H9 (cell line): Measurements from ENCODE around the gene KIF26B. TPM values are rescaled to one million over a fixed set of nuclear protein-coding genes. Genes with fewer than 3 reads are reported as not detected.

ENCODE experiments used
- DNase-seq: peaks from one replicate; pipeline ENCODE4 v3.0.0-alpha.2; 2017
- H2AFZ ChIP-seq: one replicate; pipeline ENCODE4 v1.6.1; 2013; ENCODE audit warnings: mild to moderate bottlenecking, low read length, control low read depth, moderate library complexity
- H2AK5ac ChIP-seq: 2 replicates; pipeline ENCODE4 v1.6.1; 2013; ENCODE audit warnings: low read length, control low read depth, mixed read lengths; ENCODE audit not compliant: insufficient read length
- H2BK120ac ChIP-seq: one replicate; pipeline ENCODE4 v1.6.1; 2013; ENCODE audit warnings: low read depth, mild to moderate bottlenecking, low read length, control low read depth, inconsistent platforms; ENCODE audit not compliant: poor library complexity, severe bottlenecking
- H2BK12ac ChIP-seq: 2 replicates; pipeline ENCODE4 v1.6.1; 2013; ENCODE audit warnings: low read length, control low read depth, mixed read lengths, low read depth; ENCODE audit not compliant: insufficient read length
- H2BK15ac ChIP-seq: 2 replicates; pipeline ENCODE4 v1.6.1; 2013; ENCODE audit warnings: low read depth, low read length, control low read depth
- H2BK20ac ChIP-seq: one replicate; pipeline ENCODE4 v1.6.1; 2013; ENCODE audit warnings: low read depth, mild to moderate bottlenecking, low read length, control low read depth, inconsistent platforms; ENCODE audit not compliant: poor library complexity, severe bottlenecking
- H2BK5ac ChIP-seq: 2 replicates; pipeline ENCODE4 v1.6.1; 2013; ENCODE audit warnings: low read length, control low read depth, mixed read lengths; ENCODE audit not compliant: insufficient read length
- H3K14ac ChIP-seq: 2 replicates; pipeline ENCODE4 v1.6.1; 2013; ENCODE audit warnings: low read length, control low read depth; ENCODE audit not compliant: insufficient read depth
- H3K18ac ChIP-seq: 2 replicates; pipeline ENCODE4 v1.6.1; 2013; ENCODE audit warnings: low read depth, mild to moderate bottlenecking, mixed read lengths, low read length, control low read depth; ENCODE audit not compliant: insufficient read length
- H3K23ac ChIP-seq: 2 replicates; pipeline ENCODE4 v1.6.1; 2013; ENCODE audit warnings: low read length, control low read depth, mixed read lengths, low read depth; ENCODE audit not compliant: insufficient read length
- H3K23me2 ChIP-seq: 2 replicates; pipeline ENCODE4 v1.6.1; 2013; ENCODE audit warnings: low read depth, mild to moderate bottlenecking, mixed read lengths, low read length, control low read depth; ENCODE audit not compliant: insufficient read length, poor library complexity, severe bottlenecking
- H3K27ac ChIP-seq: 2 replicates; pipeline ENCODE4 v1.5.1; 2013; ENCODE audit warnings: low read length, control low read depth, mixed read lengths, low read depth; ENCODE audit not compliant: insufficient read length
- H3K27me3 ChIP-seq: 2 replicates; pipeline ENCODE4 v1.6.1; 2013; ENCODE audit warnings: low read length, control low read depth, inconsistent platforms; ENCODE audit not compliant: insufficient read depth
- H3K4ac ChIP-seq: 2 replicates; pipeline ENCODE4 v1.6.1; 2013; ENCODE audit warnings: low read depth, mild to moderate bottlenecking, control low read depth, inconsistent platforms, low read length, moderate library complexity
- H3K4me1 ChIP-seq: 2 replicates; pipeline ENCODE4 v1.6.1; 2013; ENCODE audit warnings: low read length, control low read depth, inconsistent platforms; ENCODE audit not compliant: insufficient read depth
- H3K4me2 ChIP-seq: 2 replicates; pipeline ENCODE4 v1.6.1; 2013; ENCODE audit warnings: low read length, control low read depth, mixed read lengths; ENCODE audit not compliant: insufficient read length, insufficient read depth
- H3K56ac ChIP-seq: 2 replicates; pipeline ENCODE4 v1.6.1; 2013; ENCODE audit warnings: low read depth, mild to moderate bottlenecking, mixed read lengths, low read length, control low read depth; ENCODE audit not compliant: insufficient read length
- H3K79me1 ChIP-seq: 2 replicates; pipeline ENCODE4 v1.6.1; 2013; ENCODE audit warnings: low read depth, mild to moderate bottlenecking, moderate library complexity, low read length, control low read depth, inconsistent platforms; ENCODE audit not compliant: insufficient read depth, poor library complexity, severe bottlenecking
- H3K79me2 ChIP-seq: 2 replicates; pipeline ENCODE4 v1.6.1; 2013; ENCODE audit warnings: low read length, control low read depth, inconsistent platforms; ENCODE audit not compliant: insufficient read depth
- H3K9ac ChIP-seq: 2 replicates; pipeline ENCODE4 v1.6.1; 2013; ENCODE audit warnings: low read length, control low read depth, mixed read lengths; ENCODE audit not compliant: insufficient read length; ENCODE audit errors: extremely low read depth
- H3K9me3 ChIP-seq: one replicate; pipeline ENCODE4 v1.6.1; 2013; ENCODE audit warnings: low read depth, low read length, inconsistent platforms; ENCODE audit not compliant: control insufficient read depth
- H3T11ph ChIP-seq: one replicate; pipeline ENCODE4 v1.6.1; 2013; ENCODE audit warnings: mild to moderate bottlenecking, low read length, control low read depth, inconsistent platforms
- H4K20me1 ChIP-seq: one replicate; pipeline ENCODE4 v1.6.1; 2013; ENCODE audit not compliant: control insufficient read depth, insufficient read length, insufficient read depth
- H4K5ac ChIP-seq: 2 replicates; pipeline ENCODE4 v1.6.1; 2013; ENCODE audit warnings: low read depth, mild to moderate bottlenecking, mixed read lengths, low read length, control low read depth; ENCODE audit not compliant: insufficient read length
- H4K8ac ChIP-seq: replicated peaks from 2 replicates; pipeline ENCODE4 v1.6.1; 2013; ENCODE audit warnings: low read length, control low read depth, mixed read lengths, low read depth; ENCODE audit not compliant: insufficient read length
- H4K91ac ChIP-seq: 2 replicates; pipeline ENCODE4 v1.6.1; 2013; ENCODE audit warnings: low read depth, mild to moderate bottlenecking, moderate library complexity, mixed read lengths, low read length, control low read depth; ENCODE audit not compliant: insufficient read length
- H3K27ac Mint-ChIP-seq, 3 experiments: 2 replicates in 2 of 3; 3 replicates in 1 of 3; pipeline ENCODE4 v1.8.0; 2020 to 2021; ENCODE audit warnings: mixed read lengths in 3 of 3, mild to moderate bottlenecking in 1 of 3, moderate library complexity in 1 of 3
- H3K27me3 Mint-ChIP-seq: 2 replicates; pipeline ENCODE4 v1.8.0; 2021; ENCODE audit warnings: low read depth, mild to moderate bottlenecking, moderate library complexity, mixed read lengths
- H3K36me3 Mint-ChIP-seq, 3 experiments: 2 replicates in 2 of 3; 3 replicates in 1 of 3; pipeline ENCODE4 v1.8.0; 2020 to 2021; ENCODE audit warnings: low read depth in 3 of 3, mixed read lengths in 3 of 3; ENCODE audit not compliant: insufficient read depth in 1 of 3
- H3K4me1 Mint-ChIP-seq, 2 experiments: 2 replicates each; pipeline ENCODE4 v1.8.0; 2020; ENCODE audit warnings: mixed read lengths in 2 of 2
- H3K4me3 Mint-ChIP-seq, 2 experiments: 2 replicates in 1 of 2; 3 replicates in 1 of 2; pipeline ENCODE4 v1.8.0; 2020 to 2021; ENCODE audit warnings: mild to moderate bottlenecking in 2 of 2, mixed read lengths in 2 of 2, moderate library complexity in 1 of 2
- H3K9me3 Mint-ChIP-seq, 2 experiments: 2 replicates in 1 of 2; 3 replicates in 1 of 2; pipeline ENCODE4 v1.8.0; 2020; ENCODE audit warnings: mild to moderate bottlenecking in 2 of 2, mixed read lengths in 2 of 2, moderate library complexity in 1 of 2
- WGBS: extraction: QIAGEN DNeasy Blood & Tissue Kit; methylation state at CpG from one replicate; pipeline ENCODE4 v1.1.7; 2013; ENCODE audit warnings: missing lambda C conversion rate, low lambda C conversion rate, mixed read lengths; ENCODE audit not compliant: insufficient read length; ENCODE audit errors: extremely low coverage; 5-methylcytosine and 5-hydroxymethylcytosine counted together
- total RNA-seq: library from RNA; stranded (reverse); gene quantifications from 2 replicates; pipeline ENCODE4 v1.2.1, GENCODE V29; 2021
- TF ChIP-seq, protein P1 (sequence below): fragments of 200-600 bp; sonication (generic); conservative IDR thresholded peaks from 3 replicates; pipeline ENCODE4 v1.8.0; 2021; ENCODE audit warnings: antibody characterized with exemption, mild to moderate bottlenecking

The KIF26B gene
- total RNA-seq, 1 experiment from 2014 or later = 0.13 TPM

- DNase-seq = no peak
- Histone ChIP-seq H3K4me2 (no peak overlapping the region), H3K56ac (no peak overlapping the region), H3K27me3 (no peaks in the 10 kb centered on the region), H4K8ac (no peak overlapping the region), H3K23ac (no peak overlapping the region), H2AK5ac (no peak overlapping the region), H3K18ac (no peak overlapping the region), H3K79me1 (no peaks in the 10 kb centered on the region), H4K91ac (no peak overlapping the region), H2BK15ac (no peak overlapping the region), H3K9me3 (no peaks in the 10 kb centered on the region), H2BK20ac (no peak overlapping the region), H3K27ac (no peak overlapping the region), H3K9ac (no peak overlapping the region), H2BK120ac (no peak overlapping the region), H4K5ac (no peak overlapping the region), H4K20me1 (no peaks in the 10 kb centered on the region), H3T11ph (no peak overlapping the region), H3K79me2 (no peaks in the 10 kb centered on the region; the same call in 1 of the 2 replicates), H3K14ac (no peak overlapping the region), H2AFZ (no peak overlapping the region), H2BK5ac (no peak overlapping the region), H3K4me1 (peaks cover 14% of the 10 kb centered on the region), H2BK12ac (no peak overlapping the region), H3K4ac (no peak overlapping the region), H3K23me2 (no peaks in the 10 kb centered on the region)
- WGBS = no CpG with 5 or more reads among the region's 5 CpGs
- no peak overlapping the region; a peak in 1 of 7 replicates for H3K27ac Mint-ChIP-seq
- no peak overlapping the region for H3K4me3 Mint-ChIP-seq
- H3K9me3 Mint-ChIP-seq = no peaks in the 10 kb centered on the region; a peak in 2 of 5 replicates
- peaks cover 39 to 46% of the 10 kb centered on the region in 2 experiments for H3K4me1 Mint-ChIP-seq
- no peaks in the 10 kb centered on the region for H3K36me3 Mint-ChIP-seq
- peaks cover 11% of the 10 kb centered on the region for H3K27me3 Mint-ChIP-seq
- TF ChIP-seq, protein P1, sequence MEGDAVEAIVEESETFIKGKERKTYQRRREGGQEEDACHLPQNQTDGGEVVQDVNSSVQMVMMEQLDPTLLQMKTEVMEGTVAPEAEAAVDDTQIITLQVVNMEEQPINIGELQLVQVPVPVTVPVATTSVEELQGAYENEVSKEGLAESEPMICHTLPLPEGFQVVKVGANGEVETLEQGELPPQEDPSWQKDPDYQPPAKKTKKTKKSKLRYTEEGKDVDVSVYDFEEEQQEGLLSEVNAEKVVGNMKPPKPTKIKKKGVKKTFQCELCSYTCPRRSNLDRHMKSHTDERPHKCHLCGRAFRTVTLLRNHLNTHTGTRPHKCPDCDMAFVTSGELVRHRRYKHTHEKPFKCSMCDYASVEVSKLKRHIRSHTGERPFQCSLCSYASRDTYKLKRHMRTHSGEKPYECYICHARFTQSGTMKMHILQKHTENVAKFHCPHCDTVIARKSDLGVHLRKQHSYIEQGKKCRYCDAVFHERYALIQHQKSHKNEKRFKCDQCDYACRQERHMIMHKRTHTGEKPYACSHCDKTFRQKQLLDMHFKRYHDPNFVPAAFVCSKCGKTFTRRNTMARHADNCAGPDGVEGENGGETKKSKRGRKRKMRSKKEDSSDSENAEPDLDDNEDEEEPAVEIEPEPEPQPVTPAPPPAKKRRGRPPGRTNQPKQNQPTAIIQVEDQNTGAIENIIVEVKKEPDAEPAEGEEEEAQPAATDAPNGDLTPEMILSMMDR = no peak
Measured at GRCh38 chr1:245260883-245261282, 106.1 kb downstream of the KIF26B start.
